ENCODE data around the gene TPD52L1.

TPD52L1 gene

DNA sequence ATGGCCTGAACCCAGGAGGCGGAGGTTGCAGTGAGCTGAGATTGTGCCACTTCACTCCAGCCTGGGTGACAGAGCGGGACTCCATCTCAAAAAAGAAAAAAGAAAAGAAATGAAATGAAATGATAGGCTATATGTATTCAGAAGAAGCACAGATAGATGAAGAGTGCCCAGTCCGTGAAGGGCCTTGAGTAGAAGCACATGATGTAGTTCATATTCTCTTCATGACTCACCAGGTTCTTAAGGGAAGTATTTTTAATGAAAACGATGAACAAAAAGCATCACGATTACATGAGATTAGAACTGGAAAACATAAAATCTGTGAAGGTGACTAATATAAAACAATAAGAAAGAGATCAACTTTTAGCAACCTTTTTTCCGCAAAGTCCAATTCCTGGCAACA, 29.8 kb downstream of the TPD52L1 start:
- DNase-seq, result no peak

DNA sequence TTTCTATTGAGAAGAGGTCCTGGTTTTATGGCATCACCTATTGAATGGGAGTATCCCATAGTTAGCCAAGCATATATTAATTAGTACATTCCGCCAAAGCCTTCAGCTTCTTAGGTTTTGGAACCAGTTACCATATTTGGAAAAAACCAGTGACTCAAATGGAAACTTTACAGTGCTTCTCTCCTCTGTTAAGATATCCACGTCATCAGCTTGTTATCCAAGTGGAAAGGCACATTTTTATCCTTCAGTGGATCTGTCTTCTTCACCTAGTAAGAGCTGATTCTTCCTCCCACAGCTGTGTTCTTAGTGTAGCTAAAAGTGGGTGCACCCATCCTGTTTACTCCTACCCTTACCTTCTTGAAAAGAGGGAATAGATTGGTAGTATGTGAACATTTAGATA, 34.5 kb downstream of the TPD52L1 start:
- no peak for DNase-seq

DNA sequence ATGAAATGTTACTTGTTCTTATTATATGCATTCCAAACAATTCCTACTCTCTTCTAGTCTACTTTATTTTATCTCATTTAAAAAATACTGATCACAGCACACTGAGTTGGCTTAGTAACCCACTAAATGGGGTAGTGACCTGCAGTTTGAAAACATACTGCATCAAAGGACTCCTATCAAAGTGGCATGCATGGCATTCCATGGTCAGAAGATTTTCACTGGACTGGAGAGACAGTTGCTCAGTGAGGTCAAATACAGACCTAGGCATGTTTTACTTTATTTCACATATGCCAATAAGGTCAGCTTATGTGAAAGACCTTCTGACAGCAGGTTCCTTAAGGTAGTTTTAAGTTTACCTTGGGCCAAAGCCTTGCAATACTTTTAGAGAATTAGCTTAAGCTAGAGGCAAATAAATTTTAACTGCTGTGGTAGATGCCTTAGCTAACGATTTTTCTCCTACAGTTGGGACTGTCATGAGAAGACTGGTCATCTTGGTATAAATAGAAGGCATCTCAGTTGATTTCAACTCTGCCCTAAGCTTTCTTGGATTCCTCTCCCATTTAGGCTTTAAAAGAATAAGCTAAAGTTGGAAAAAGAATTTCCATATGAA, 35.1 kb downstream of the TPD52L1 start:
- no peak for DNase-seq

GRCh38 chr6:125189494-125189893, 35.9 kb downstream of the TPD52L1 start:
- no peak for DNase-seq

DNA sequence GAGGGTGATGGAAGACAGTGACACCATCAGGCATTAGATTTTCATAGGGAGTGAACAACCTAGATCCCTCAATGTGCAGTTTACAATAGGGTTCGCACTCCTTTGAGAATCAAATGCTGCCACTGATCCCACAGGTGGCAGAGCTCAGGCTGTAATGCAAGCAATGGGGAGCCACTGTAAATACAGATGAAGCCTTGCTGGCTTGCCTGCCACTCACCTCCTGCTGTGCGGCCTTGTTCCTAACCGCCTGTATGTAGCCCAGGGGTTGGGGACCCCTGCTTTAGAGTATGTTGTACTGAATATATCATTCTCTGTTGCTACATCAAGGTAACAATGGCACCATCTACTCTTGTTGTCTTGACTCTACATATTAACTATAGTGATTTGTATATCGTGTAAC, 37.1 kb downstream of the TPD52L1 start:
- DNase-seq, result no peak

- peak; percentile 33 for DNase-seq
Observed at GRCh38 chr6:125191916-125192609, 38.5 kb downstream of the TPD52L1 start.

DNA sequence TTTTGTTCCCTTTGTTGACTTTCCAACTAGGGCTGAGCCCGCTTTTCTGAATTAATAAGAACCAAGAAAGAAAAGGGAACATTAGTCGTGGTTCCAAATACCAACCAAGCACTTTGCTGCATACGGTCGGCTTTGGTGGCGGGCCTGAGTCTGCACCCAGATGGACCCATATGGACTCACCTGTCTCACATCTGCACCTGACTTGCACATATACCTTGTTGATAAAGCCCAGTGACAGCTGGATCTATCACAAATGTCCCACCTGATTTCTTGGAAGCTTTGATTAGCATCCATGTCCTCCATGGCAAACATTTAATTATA, 39.0 kb downstream of the TPD52L1 start:
- no peak for DNase-seq

DNA sequence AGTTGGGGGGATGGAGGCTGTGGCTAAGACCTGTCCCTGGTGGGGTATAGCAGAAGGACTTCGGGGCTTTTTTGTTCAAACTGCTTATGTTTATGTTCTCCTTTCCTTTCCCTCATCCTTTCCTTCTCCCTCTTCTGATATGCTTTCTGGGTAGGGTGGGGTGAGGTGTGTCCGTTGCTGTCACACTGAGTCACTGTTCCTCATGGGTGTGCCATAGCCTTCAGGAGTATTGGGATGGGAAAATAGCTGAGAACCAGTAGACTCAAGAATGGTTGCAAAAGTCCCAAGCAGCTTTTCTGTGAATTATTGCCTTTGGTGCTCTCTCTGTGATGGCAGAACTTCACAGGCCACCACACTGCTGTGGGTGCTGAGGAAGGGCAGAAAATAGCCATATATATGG, 39.6 kb downstream of the TPD52L1 start:
- DNase-seq, result no peak

GRCh38 chr6:125194941-125195340, 41.4 kb downstream of the TPD52L1 start:
- no peak for DNase-seq

- no peak for DNase-seq
Observed at GRCh38 chr6:125195526-125195925, 42.0 kb downstream of the TPD52L1 start.

DNA sequence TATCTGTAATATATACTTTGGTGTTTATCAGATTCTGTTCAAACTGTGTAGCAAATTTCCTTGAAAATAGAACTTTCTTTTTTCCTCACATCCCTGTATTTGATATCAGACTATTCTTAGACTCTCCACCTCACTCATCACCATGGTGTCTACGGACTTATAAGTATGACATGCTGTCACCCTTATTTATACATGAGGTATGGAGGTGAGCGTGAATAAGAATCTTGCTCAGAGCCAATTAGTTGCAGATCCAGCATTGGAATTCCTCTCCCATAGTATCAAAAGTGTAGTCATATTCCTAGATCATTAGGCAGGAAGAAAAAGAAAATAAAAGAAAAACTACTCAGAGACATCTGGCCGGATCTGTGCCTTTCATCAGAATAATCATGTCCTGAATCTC, 43.0 kb downstream of the TPD52L1 start:
- no peak for DNase-seq

DNA sequence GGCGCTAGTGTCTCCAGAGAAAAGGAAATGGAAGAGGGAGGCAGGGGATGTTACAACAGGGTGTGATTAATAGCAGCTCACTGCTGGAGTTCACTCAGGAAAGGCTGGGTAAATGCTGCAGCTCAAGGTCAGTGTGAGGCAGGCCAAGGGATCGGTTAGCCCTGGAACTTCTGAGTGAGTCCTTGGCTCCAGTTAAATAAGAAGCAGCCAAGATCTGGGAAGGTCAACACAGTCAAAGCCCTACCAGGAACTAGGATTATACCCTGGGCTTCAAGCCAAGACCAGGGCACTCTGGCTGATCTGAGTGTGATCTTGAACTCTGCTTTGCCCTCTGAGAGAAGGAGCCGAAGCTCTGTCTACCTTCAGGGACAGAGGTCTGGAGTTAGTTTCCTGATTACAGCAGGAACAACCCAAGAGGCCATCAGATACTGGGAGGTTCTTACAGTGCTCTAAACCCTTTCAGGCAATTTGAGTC, 44.3 kb downstream of the TPD52L1 start:
- DNase-seq, result no peak

- DNase-seq, result no peak
Observed at GRCh38 chr6:125198398-125198937, 44.9 kb downstream of the TPD52L1 start.

DNA sequence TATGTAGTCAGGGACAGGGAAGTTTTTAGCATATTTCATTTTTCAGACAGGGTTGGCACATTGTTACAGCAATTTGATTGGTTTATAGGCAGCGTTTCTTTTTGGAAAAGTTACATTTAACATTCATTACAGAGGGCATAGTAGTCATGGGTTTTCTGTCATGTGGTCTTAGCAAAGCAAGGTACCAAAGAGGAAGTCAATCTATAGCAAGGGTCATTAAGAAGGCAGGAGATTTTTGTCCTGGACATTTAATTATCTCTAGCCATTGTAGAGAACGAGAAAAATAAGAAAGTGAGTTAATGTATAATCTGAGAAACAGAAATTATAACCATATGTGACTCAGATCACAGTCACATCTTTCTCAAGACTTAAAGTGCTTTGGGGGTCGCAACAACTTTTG, 47.4 kb downstream of the TPD52L1 start:
- no peak for DNase-seq

GRCh38 chr6:125201961-125202729, 48.6 kb downstream of the TPD52L1 start:
- no peak for DNase-seq

DNA sequence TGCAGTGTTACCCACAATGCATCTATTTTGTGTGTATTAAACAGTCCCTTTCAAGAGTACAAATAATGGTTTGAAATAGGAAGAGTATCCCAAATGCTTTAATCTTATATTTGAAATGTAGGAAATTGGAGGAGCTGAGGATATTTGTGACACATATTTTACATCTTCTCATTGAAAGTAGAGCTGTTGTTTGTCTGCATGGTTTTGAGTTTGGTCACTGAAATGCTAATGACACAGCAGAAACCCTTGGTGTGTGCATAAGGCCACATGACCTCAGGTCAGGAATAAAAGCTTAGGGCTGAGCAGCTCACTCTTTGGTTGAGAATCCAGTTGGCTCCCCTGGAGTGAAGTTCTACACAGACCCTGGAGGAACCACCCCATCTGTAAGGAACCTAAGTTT, 49.8 kb downstream of the TPD52L1 start:
- no peak for DNase-seq

- DNase-seq, result no peak
Observed at GRCh38 chr6:125205931-125206330, 52.4 kb downstream of the TPD52L1 start.

DNA sequence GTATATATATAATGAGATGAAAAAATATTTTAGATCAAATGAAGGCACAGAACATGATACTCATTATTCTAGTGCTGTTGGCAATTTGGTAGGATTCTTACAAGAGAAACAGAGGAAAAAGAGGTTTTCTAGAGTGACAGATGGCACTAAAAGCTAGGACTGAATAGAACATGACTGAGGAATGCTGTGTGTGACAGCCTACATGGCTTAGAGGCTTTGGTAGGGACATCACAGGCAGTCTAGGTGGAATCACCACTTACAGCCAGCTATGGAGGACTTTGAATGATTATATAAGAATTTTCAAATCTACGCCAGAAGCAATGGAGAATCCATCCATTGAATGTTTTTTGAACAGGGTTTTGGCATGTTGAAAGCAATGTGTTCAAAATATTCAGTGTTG, 52.8 kb downstream of the TPD52L1 start:
- DNase-seq, result no peak

- no peak for DNase-seq
Observed at GRCh38 chr6:125207956-125208355, 54.4 kb downstream of the TPD52L1 start.

GRCh38 chr6:125208625-125209249, 55.2 kb downstream of the TPD52L1 start:
- DNase-seq, result no peak

GRCh38 chr6:125210667-125211066, 57.1 kb downstream of the TPD52L1 start:
- DNase-seq, result no peak

DNA sequence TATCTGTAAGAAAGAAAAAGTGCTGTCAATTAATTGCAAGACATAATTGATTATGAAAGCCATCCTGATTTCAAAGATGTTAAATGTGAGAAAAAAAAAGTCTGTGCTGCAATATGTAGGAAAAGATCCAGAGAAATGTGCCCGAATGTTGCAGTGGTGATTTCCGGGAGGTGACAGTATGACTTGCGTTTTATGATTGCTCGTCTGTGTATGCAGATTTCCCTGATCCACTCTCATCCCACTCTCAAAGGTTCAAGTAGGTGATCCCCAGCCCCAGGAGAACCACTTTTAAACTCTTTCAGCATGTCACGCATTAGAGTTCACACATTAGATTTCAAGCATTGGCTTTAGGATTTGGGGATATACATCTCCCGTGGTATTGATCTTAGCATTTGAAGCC, 57.8 kb downstream of the TPD52L1 start:
- DNase-seq, result no peak

DNA sequence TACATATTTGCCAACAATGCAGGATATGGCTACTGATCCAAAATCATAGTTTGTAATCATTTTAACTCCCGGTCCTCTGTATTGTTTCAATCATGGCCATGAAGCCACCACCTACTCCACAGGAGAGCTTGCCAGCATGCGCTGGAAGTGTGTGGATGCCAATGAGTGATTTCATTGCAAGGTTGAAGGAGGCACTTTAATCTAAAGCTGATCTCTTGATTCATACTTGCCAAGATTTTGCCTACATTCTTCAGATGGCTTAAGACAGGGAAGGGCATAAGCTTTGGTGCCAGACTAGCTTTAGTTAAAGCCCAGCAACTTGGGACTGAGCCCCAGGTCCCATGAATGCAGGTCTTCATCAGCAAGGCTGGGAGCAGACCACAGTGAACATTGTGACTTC, 58.8 kb downstream of the TPD52L1 start:
- DNase-seq, result no peak

DNA sequence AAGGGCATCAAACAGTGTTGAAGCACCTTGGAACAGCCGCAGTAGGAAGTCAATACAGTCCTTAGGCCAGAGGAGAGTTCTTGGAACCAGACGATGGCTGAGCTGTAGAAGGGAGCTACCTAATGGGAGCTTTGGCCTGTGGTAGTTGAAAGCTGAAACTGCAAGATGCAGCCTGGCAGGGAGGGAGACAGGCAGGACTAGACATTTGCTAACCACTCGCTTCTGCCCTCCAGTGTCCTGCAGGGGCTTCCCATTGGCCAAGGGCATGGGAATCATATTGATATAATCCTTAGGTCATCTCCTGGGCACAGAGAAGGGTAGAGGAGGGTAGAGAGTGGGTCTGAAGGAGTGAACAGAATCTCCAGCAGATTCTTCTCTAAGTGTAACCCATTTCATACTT, 60.4 kb downstream of the TPD52L1 start:
- no peak for DNase-seq

All from stimulated activated CD4-positive, alpha-beta T cell treated with anti-CD3 and anti-CD28 coated beads, Interleukin-12 subunit alpha, Interleukin-12 subunit beta, amount 100 ng/mL, for 4 hours (primary cell).